HT-29 (cell line): ENCODE results near the gene SLC30A9. TPM values are rescaled to one million over a fixed set of nuclear protein-coding genes. Genes with fewer than 3 reads are reported as not detected.

Experiments used
- DNase-seq: peaks from one replicate; pipeline ENCODE4 v3.0.0-alpha.2; 2015; ENCODE audit warnings: low spot score
- total RNA-seq: library from RNA; depleted of rRNA; stranded (reverse); fragments of >200 nt; shearing (Covaris generic); gene quantifications from 2 replicates; pipeline ENCODE4 v1.2.3, GENCODE V29; 2014; rRNA removed

SLC30A9 gene
- total RNA-seq, result 59.1 and 65.1 TPM in 2 replicates

- DNase-seq, result peak; percentile 94
Measured at GRCh38 chr4:41990365-41991111, at the start of gene SLC30A9. Gene SLC30A9, plus strand, starts transcription at chr4:41990530. Its CDS starts 122 bp downstream, at chr4:41990652.

- DNase-seq, result no peak
Measured at GRCh38 chr4:41940834-41941233, 49.5 kb upstream of the SLC30A9 start.

- no peak for DNase-seq
Measured at GRCh38 chr4:41943506-41943905, 46.8 kb upstream of the SLC30A9 start.

- DNase-seq, result no peak
Measured at GRCh38 chr4:41944089-41944488, 46.2 kb upstream of the SLC30A9 start.

- DNase-seq, result no peak
Measured at GRCh38 chr4:41949531-41949930, 40.8 kb upstream of the SLC30A9 start.

GRCh38 chr4:41957634-41958033 lies 32.7 kb upstream of the SLC30A9 start:
- peak; percentile 38 for DNase-seq

GRCh38 chr4:41963105-41963504 lies 27.2 kb upstream of the SLC30A9 start:
- peak; percentile 53 for DNase-seq

- DNase-seq, result no peak
Measured at GRCh38 chr4:41964401-41964800, 25.9 kb upstream of the SLC30A9 start.

- DNase-seq, result no peak
Measured at GRCh38 chr4:41967392-41967791, 22.9 kb upstream of the SLC30A9 start.

GRCh38 chr4:41969671-41970070 lies 20.7 kb upstream of the SLC30A9 start:
- DNase-seq, result no peak

GRCh38 chr4:41975341-41975740 lies 15.0 kb upstream of the SLC30A9 start:
- DNase-seq, result no peak

GRCh38 chr4:41976775-41977516 lies 13.4 kb upstream of the SLC30A9 start:
- DNase-seq, result no peak

GRCh38 chr4:41977709-41978108 lies 12.6 kb upstream of the SLC30A9 start:
- no peak for DNase-seq

GRCh38 chr4:41981456-41981855 lies 8.9 kb upstream of the SLC30A9 start, which contains the start of gene DCAF4L1:
Gene DCAF4L1, plus strand, starts transcription at chr4:41981756. Its CDS starts 37 bp downstream, at chr4:41981793.
- DNase-seq, result no peak

GRCh38 chr4:41982716-41983115 lies 7.6 kb upstream of the SLC30A9 start:
- DNase-seq, result no peak

- no peak for DNase-seq
Measured at GRCh38 chr4:41985151-41985550, 5.2 kb upstream of the SLC30A9 start.

GRCh38 chr4:41989994-41990364 lies 351 bp upstream of the SLC30A9 start:
- no peak for DNase-seq

- DNase-seq, result peak; percentile 70
Measured at GRCh38 chr4:41991916-41992767, 1.8 kb downstream of the SLC30A9 start.

- DNase-seq, result no peak
Measured at GRCh38 chr4:41992967-41993857, 2.9 kb downstream of the SLC30A9 start.

- DNase-seq, result no peak
Measured at GRCh38 chr4:41994461-41994985, 4.2 kb downstream of the SLC30A9 start.

- DNase-seq, result no peak
Measured at GRCh38 chr4:41998019-41998418, 7.7 kb downstream of the SLC30A9 start.
